Suppressor macrophage treated with lipopolysaccharide for 1 hour (primary cell): ENCODE results near the gene PDE7B.

Experiments
- DNase-seq, 3 donors: peaks; one replicate each; pipeline ENCODE4 v3.0.0-alpha.2; 2020 to 2022

Gene PDE7B

GRCh38 chr6:135851442-135852271 is at the start of gene PDE7B:
TSS of gene PDE7B (plus strand) at chr6:135851701.
- peak; percentile 88 to 91 (median 89) for DNase-seq

- DNase-seq, result no peak
These were observed 49.6 kb upstream of the PDE7B start for GRCh38 chr6:135801755-135802465.

- DNase-seq, result no peak
These were observed 41.0 kb upstream of the PDE7B start for GRCh38 chr6:135810486-135810885.

- DNase-seq, result no peak
These were observed 40.3 kb upstream of the PDE7B start for GRCh38 chr6:135811170-135811569.

- peak in 2 of 3 donors; percentile 12 to 16 for DNase-seq
These were observed 39.6 kb upstream of the PDE7B start for GRCh38 chr6:135811644-135812526.

GRCh38 chr6:135813401-135813800 is 38.1 kb upstream of the PDE7B start:
- DNase-seq, result no peak

GRCh38 chr6:135814043-135814442 is 37.5 kb upstream of the PDE7B start:
- DNase-seq, result no peak

GRCh38 chr6:135815216-135815615 is 36.3 kb upstream of the PDE7B start:
- DNase-seq, result no peak

GRCh38 chr6:135817035-135817434 is 34.5 kb upstream of the PDE7B start:
- no peak for DNase-seq

- peak; percentile 23 to 59 (median 40) for DNase-seq
These were observed 31.8 kb upstream of the PDE7B start for GRCh38 chr6:135819665-135820064.

GRCh38 chr6:135820340-135820739 is 31.2 kb upstream of the PDE7B start:
- DNase-seq, result no peak

GRCh38 chr6:135823851-135824250 is 27.6 kb upstream of the PDE7B start:
- DNase-seq, result no peak

- no peak for DNase-seq
These were observed 25.2 kb upstream of the PDE7B start for GRCh38 chr6:135826236-135826804.

- no peak for DNase-seq
These were observed 23.5 kb upstream of the PDE7B start for GRCh38 chr6:135828021-135828420.

- no peak for DNase-seq
These were observed 21.0 kb upstream of the PDE7B start for GRCh38 chr6:135830452-135830881.

GRCh38 chr6:135831016-135831415 is 20.5 kb upstream of the PDE7B start:
- DNase-seq, result no peak

GRCh38 chr6:135832166-135832565 is 19.3 kb upstream of the PDE7B start:
- DNase-seq, result no peak

GRCh38 chr6:135833771-135834170 is 17.7 kb upstream of the PDE7B start:
- DNase-seq, result no peak

- no peak for DNase-seq
These were observed 13.6 kb upstream of the PDE7B start for GRCh38 chr6:135837735-135838449.

- no peak for DNase-seq
These were observed 12.4 kb upstream of the PDE7B start for GRCh38 chr6:135839121-135839520.

GRCh38 chr6:135842618-135843392 is 8.7 kb upstream of the PDE7B start:
- no peak for DNase-seq
